Fibroblast of gingiva (primary cell): ENCODE data around the gene PPP1R1B.

Experiments used
- DNase-seq: peaks from one replicate; pipeline ENCODE4 v3.0.0-alpha.2; 2011; ENCODE audit warnings: low read depth

The PPP1R1B gene

DNA sequence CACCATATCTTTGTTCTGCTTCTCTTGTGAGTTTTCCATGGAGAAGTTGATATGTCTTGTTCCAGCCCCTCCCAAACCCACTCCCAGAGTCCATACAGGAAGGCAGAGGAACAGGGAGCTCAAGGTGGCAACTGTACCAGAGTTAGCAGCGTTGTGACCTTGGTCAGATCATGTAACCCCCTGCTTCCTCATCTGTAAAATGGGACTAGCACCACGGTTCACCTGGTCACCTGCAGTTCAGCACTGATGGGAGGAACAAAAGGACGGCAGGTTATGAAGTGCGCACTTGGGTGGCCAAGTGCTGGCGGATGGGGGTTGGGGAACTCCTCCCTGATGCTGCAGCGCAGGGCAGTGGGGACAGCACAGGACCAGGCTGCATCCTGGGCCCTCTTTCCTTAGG lies 11.3 kb upstream of the PPP1R1B start:
- no peak for DNase-seq

DNA sequence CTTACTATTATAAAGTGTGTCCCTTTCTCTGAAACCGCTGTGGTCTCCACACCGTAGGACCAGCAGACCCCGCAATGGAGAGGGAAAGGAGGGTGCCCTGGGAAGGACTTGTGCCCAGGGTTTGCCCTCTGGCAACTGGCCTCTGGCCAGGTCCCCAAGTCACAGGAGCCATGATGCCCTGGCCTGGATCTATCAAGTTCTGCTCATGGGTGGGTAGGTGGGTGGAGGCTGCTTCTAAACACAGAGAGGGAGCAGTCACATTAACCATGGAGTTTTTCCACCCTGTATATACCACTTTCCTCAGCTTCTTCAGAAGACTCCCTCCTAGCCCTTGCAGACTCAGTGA lies 9.7 kb upstream of the PPP1R1B start:
- no peak for DNase-seq

GRCh38 chr17:39617446-39618245 lies 9.1 kb upstream of the PPP1R1B start:
- peak; percentile 60 for DNase-seq

GRCh38 chr17:39618246-39618913 lies 8.4 kb upstream of the PPP1R1B start:
- DNase-seq: no peak

GRCh38 chr17:39618956-39619785 lies 7.6 kb upstream of the PPP1R1B start:
- no peak for DNase-seq

DNA sequence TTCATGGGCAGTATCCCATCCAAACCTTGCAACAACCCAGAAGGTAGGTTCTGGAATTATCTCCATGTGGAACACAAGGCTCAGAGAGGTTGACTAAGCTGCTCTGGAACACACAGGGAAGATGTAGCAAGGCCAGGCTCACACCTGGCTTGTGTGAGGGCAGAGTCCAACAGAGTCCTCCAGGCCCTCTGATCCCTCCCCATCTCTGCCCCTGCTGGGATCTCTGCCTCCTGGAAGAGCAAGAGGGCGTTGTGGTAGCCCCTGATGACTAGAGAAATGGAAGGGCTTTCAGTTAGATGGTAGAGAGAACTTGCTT lies 7.0 kb upstream of the PPP1R1B start:
- DNase-seq: no peak

GRCh38 chr17:39621523-39622379 lies 5.0 kb upstream of the PPP1R1B start:
- peak; percentile 57 for DNase-seq

DNA sequence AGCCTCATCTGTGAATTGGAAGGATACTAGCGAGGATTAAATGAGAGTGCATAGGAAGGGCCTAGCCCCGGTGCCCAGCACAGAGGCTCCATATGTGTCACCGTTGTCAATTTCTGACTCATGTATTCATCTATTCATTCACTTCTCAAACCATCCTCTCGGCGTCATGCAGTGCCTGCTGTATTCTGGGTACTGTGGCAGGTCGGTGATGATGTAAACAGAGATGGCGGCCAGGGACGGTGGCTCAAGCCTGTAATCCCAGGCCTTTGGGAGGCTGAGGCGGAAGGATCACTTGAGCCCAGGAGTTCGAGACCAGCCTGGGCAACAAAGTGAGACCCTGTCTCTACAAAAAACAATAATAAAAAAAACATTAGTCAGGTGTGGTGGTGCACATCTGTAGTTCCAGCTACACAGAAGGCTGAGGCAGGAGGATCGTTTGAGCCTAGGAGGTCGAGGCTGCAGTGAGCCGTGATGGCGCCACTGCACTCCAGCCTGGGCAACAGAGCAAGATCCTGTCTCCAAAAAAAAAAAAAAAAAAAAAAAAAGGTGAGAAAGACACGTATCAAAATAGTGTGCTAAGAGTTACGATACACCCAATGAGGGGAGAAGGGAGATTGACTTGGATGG lies 4.3 kb upstream of the PPP1R1B start:
- DNase-seq: no peak

- DNase-seq: peak; percentile 61
These were observed 3.3 kb upstream of the PPP1R1B start for GRCh38 chr17:39623356-39623950.

DNA sequence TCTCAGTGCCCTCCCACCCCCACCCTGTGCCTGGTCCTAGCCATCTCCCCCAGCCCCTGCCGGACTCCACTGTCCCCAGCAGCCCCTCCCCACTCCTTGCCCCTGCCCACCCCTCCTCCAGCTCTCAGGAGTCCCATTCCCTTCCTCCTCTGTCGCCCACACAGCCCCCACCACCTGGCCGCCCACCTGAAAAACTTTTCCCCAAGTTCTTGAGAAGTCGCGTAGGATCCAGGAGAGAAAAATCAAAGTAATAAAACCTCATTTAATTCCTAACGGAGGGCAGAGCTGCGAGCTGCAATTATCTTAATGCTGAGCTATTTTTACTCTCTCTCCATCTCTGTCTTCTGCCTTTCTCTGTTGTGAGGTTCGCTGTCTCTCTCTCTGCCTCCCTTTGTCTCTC lies 2.4 kb upstream of the PPP1R1B start:
- DNase-seq: no peak

DNA sequence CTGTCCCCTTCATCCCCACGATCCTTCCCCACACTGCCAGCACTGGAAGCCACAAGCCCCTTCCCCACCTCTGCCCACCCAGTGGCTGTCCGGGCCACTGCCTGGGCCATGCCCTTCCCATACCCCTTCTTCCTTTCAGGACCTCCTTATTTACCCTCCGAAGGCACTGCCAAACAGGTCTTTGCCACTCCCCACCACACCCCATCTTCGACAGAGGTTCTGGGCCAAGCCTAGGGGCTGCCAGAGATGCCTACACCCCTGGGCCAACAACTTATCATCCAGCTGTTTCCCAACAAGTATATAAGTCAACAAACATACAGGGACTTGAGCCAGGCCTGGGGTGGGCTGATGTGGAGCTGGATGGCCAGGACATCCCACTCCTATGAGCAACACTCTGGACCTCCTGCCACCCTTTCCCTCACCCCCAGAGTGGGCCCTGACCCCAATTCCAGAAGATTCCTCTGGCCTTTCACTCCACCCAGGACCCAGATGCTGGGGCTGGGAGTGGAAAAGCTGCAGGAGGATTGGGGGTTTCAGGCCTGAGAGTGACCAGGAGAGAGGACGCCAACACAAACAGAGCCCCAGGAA lies 1.5 kb upstream of the PPP1R1B start:
- DNase-seq: no peak

- DNase-seq: no peak
These were observed 427 bp downstream of the PPP1R1B start for GRCh38 chr17:39627047-39627711.

DNA sequence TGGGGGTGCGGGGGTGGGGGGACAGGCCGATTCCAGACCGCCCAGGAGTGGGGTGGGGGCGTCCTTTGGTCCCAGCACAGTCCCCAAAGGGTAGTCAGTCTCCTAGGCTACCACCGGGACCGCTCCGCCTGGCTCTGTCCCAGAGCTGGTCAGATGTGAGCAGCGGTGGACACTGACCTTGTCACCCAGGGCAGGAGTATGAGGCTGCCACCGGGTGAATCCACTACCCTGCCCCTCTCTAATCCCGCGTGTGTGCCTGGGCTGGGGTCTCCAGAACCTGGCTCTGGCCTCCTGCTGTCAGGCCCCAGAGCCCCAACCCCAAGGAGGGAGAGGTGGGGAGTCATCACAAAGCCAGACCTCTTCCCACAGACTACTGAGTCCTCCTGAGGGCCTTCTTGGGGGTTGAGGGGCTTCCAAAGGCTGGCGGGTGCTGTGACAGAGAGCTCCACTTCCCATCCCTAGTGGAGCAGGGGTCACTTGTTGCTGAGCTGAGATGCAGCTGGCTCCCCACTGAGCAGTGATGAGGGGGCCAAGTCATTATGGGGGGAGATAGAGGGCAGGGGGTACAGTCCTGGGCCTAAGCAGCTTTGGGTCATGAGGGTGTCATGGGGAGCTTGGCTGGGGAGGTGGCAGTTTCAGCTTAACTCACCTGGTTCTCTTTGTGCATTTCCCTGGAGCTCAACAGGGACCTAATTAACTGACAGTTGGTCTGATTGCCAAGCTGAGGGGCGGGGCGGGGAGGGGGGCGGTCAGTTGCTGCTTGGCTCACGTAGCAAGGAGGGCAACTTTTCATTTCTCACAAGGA lies 1.2 kb downstream of the PPP1R1B start:
- no peak for DNase-seq

- DNase-seq: no peak
These were observed 2.1 kb downstream of the PPP1R1B start for GRCh38 chr17:39628655-39629493.

- no peak for DNase-seq
These were observed 2.7 kb downstream of the PPP1R1B start for GRCh38 chr17:39629494-39629880.

GRCh38 chr17:39629898-39630297 lies 3.1 kb downstream of the PPP1R1B start:
- DNase-seq: no peak

GRCh38 chr17:39631403-39631802 lies 4.7 kb downstream of the PPP1R1B start:
- DNase-seq: no peak

DNA sequence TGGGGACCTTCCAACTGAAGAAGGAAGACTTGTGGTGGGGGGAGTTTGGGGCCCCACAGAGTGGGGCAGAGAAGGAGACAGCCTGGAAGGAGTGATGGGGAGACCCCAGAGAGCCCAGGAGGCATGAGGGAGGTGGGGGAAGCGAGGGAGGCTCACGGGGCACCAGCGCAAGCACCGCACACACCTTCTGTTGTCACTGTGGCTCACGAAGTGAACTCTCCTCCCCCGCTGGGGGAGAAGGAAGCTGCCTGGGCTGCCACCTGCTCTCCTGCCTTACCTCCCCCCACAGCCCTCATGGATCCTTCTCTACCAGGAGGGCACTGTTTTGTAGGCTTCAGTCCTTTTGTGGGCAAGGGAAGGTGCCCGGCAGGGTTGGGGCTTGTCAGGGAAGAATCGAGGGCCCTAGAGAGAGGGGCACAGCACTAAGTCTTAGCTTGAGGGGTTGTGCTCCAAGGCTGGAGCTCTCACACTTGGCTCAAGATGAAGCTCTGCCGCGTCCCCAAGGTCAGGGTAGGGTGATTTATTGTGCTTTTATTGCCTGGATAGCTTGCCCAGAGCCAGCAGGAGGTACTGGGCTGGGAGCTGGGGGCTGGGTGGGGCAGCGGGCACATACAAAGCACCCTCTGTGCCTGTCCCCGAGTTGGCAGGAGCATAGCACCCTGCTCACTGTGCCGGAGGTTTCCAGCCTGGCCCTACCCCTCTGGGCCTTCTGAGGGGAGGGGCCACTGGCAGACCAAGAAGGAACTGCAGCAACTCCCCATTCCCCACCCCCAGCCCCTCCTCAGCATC lies 5.6 kb downstream of the PPP1R1B start:
- no peak for DNase-seq
